A673 (cell line): ENCODE data around the gene PDE10A. TPM values are rescaled to one million over a fixed set of nuclear protein-coding genes. Genes with fewer than 3 reads are reported as not detected.

ENCODE experiments used
- BruUV-seq: library from RNA; stranded (reverse); fragments of 400-500 nt; replicated peaks from 2 replicates; lab custom pipeline; 2021; lab: Mats Ljungman, UMichigan
- CTCF ChIA-PET: fragments of 300-600 bp; sonication (Branson Sonifier 250); formaldehyde crosslinking; loops from one replicate; lab custom pipeline; 2022; ENCODE audit warnings: antibody characterized with exemption; lab: Charles Lee
- POLR2A ChIA-PET: fragments of 300-600 bp; sonication (Branson Sonifier 250); formaldehyde crosslinking; loops from one replicate; lab custom pipeline; 2022; ENCODE audit warnings: antibody characterized with exemption; ENCODE audit not compliant: low non-redundant PET; lab: Charles Lee
- DNase-seq: peaks from one replicate; pipeline ENCODE4 v3.0.0-alpha.2; 2015; ENCODE audit warnings: low spot score
- H3K27ac ChIP-seq: fragments of 200-600 bp; sonication (generic); 2 replicates; pipeline ENCODE4 v1.5.1; 2016; ENCODE audit warnings: mixed run types, low read depth, mild to moderate bottlenecking, mixed read lengths, antibody characterized with exemption, low read length; ENCODE audit not compliant: poor library complexity, severe bottlenecking
- H3K27me3 ChIP-seq: fragments of 200-600 bp; sonication (generic); replicated peaks from 2 replicates; pipeline ENCODE4 v1.6.1; 2017; ENCODE audit warnings: mixed run types, low read depth, mild to moderate bottlenecking, mixed read lengths, antibody characterized with exemption, low read length; ENCODE audit not compliant: insufficient read depth, poor library complexity
- H3K36me3 ChIP-seq: fragments of 200-600 bp; sonication (generic); 2 replicates; pipeline ENCODE4 v1.6.1; 2016; ENCODE audit warnings: mixed run types, mild to moderate bottlenecking, mixed read lengths, antibody characterized with exemption, low read length; ENCODE audit not compliant: insufficient read depth, poor library complexity, severe bottlenecking
- H3K4me1 ChIP-seq: fragments of 200-600 bp; sonication (generic); 2 replicates; pipeline ENCODE4 v1.6.1; 2017; ENCODE audit warnings: mixed run types, mild to moderate bottlenecking, mixed read lengths, antibody characterized with exemption, low read length; ENCODE audit not compliant: insufficient read depth, poor library complexity, severe bottlenecking
- H3K4me3 ChIP-seq: fragments of 200-600 bp; sonication (generic); 2 replicates; pipeline ENCODE4 v1.5.1; 2016; ENCODE audit warnings: low read depth, mixed run types, mild to moderate bottlenecking, mixed read lengths, low read length; ENCODE audit not compliant: poor library complexity, severe bottlenecking
- H3K9me3 ChIP-seq: fragments of 200-600 bp; sonication (generic); 2 replicates; pipeline ENCODE4 v1.6.1; 2016; ENCODE audit warnings: mixed run types, low read depth, mild to moderate bottlenecking, mixed read lengths, antibody characterized with exemption, low read length; ENCODE audit not compliant: poor library complexity, severe bottlenecking
- EZH2 ChIP-seq: fragments of 200-600 bp; sonication (generic); IDR thresholded peaks from 2 replicates; pipeline ENCODE4 v1.6.1; 2017; ENCODE audit warnings: borderline replicate concordance, low read depth, mild to moderate bottlenecking, mixed read lengths, antibody characterized with exemption, low read length; ENCODE audit not compliant: poor library complexity, severe bottlenecking
- intact Hi-C: fragments of 100-400 bp; cut with micrococcal nuclease; formaldehyde crosslinking; loops from one replicate; pipeline ENCODE4 v1.10.0; 2022; ENCODE audit not compliant: unreplicated experiment
- total RNA-seq: library from RNA; stranded (reverse); gene quantifications from 2 replicates; pipeline ENCODE4 v1.2.3, GENCODE V29; 2021
- TF ChIP-seq, protein P1 (sequence below): fragments of 300-800, 200-600 bp; sonication (generic); conservative IDR thresholded peaks from 2 replicates; pipeline ENCODE4 v1.5.1; 2017; ENCODE audit warnings: low read depth, mild to moderate bottlenecking, antibody characterized with exemption, low read length, moderate library complexity, mixed read lengths

The PDE10A gene
- total RNA-seq, 1 experiment from 2014 or later: 2.3 TPM

DNA sequence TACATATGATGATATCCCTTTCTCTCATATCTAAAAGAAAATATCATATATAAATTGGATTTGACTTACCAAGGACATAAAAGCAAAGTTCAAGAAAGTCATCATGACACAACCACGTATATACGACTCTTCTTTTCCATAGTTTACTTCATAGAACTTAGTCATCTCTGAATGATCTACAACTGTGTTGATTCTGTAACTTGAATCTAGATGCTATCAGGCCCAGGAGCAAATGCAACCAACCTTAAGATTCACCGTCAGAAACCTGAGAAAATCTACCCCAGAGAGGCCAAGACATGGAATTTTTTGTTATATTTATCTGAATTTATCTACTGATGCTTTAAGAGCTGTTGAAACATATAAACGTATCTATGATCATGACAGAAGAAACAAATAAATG, 165.6 kb downstream of the PDE10A start:
- no peak overlapping the region for H3K27ac ChIP-seq
- H3K27me3 ChIP-seq: no peaks in the 10 kb centered on the region
- ChIA-PET POLR2A (no interaction called here), CTCF (no interaction called here)
- H3K9me3 ChIP-seq: no peaks in the 10 kb centered on the region
- DNase-seq: no peak
- no peaks in the 10 kb centered on the region for H3K36me3 ChIP-seq
- no peak overlapping the region for H3K4me3 ChIP-seq
- H3K4me1 ChIP-seq: no peaks in the 10 kb centered on the region
- no TSS peak for BruUV-seq
- TF ChIP-seq, protein P1, sequence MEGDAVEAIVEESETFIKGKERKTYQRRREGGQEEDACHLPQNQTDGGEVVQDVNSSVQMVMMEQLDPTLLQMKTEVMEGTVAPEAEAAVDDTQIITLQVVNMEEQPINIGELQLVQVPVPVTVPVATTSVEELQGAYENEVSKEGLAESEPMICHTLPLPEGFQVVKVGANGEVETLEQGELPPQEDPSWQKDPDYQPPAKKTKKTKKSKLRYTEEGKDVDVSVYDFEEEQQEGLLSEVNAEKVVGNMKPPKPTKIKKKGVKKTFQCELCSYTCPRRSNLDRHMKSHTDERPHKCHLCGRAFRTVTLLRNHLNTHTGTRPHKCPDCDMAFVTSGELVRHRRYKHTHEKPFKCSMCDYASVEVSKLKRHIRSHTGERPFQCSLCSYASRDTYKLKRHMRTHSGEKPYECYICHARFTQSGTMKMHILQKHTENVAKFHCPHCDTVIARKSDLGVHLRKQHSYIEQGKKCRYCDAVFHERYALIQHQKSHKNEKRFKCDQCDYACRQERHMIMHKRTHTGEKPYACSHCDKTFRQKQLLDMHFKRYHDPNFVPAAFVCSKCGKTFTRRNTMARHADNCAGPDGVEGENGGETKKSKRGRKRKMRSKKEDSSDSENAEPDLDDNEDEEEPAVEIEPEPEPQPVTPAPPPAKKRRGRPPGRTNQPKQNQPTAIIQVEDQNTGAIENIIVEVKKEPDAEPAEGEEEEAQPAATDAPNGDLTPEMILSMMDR: no peak
- no peak for TF ChIP-seq EZH2
- intact Hi-C loops: no loop called here

DNA sequence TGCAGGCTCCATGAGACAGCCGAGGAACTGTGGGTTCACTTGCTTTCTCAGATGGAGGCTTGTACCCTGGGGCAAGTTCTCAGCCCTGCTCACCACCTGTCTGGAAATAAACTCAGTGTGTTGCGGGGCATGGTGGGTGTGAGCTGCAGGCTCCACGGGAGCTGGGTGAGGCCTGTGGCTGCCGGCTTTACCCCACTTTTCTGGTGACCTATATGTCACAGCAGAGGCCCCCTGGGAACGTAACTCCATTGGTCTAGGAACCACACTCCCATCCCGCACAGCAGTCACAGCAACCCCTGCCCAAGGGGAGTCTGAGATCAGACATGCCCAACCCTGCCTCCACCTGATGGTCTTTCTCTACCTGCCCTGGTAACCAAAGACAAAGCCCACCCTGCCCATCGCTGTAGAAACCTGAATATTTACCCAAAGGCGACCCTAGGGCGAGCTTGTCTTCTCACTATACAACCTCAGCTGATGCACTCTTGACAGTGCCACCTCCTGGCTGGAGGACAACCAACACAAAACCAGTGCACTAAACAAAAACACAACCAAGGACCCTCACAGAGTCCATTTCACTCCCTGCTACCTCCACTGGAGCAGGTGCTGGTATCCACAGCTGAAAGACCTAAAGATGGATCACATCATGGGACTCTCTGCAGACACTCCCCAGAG, 174.3 kb downstream of the PDE10A start:
- no peak for TF ChIP-seq EZH2
- TF ChIP-seq, protein P1: no peak

DNA sequence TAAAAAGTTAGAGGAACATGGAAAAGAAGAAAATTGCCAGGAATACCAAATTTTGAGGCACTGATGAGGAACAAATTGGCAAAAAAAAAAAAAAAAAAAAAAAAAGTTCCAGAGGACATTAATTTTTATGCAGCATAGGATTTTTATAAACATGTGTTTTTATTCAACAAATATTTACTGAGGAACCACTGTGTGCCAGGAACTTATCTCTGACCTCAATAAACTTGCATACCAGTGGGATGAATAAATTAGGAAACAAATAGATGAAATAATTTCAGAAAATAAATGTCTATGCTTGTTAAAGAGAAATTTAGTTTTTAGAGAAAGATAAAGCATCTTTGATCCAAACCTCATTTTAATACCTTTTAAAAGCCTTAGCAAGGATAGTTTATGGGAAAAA, 175.1 kb downstream of the PDE10A start:
- no peak overlapping the region for H3K27ac ChIP-seq
- H3K36me3 ChIP-seq: no peaks in the 10 kb centered on the region
- DNase-seq: no peak
- TF ChIP-seq, protein P1: no peak
- no peak for TF ChIP-seq EZH2
- no peaks in the 10 kb centered on the region for H3K27me3 ChIP-seq
- no peak overlapping the region for H3K4me3 ChIP-seq
- no peaks in the 10 kb centered on the region for H3K9me3 ChIP-seq
- POLR2A ChIA-PET: no interaction called here
- no peaks in the 10 kb centered on the region for H3K4me1 ChIP-seq
- CTCF ChIA-PET: no interaction called here
- intact Hi-C loops: no loop called here
- BruUV-seq: no TSS peak

More for the DNA sequence above, 174.3 kb downstream of the PDE10A start:
- intact Hi-C loops: no loop called here
- DNase-seq: no peak
- Histone ChIP-seq H3K36me3 (no peaks in the 10 kb centered on the region), H3K9me3 (no peaks in the 10 kb centered on the region), H3K4me1 (no peaks in the 10 kb centered on the region), H3K4me3 (no peak overlapping the region), H3K27ac (no peak overlapping the region), H3K27me3 (no peaks in the 10 kb centered on the region)
- POLR2A ChIA-PET: no interaction called here
- no TSS peak for BruUV-seq
- CTCF ChIA-PET: no interaction called here
